ENCODE data around the gene BLVRB.

BLVRB gene

GRCh38 chr19:40444000-40444824, 21.3 kb downstream of the BLVRB start, which contains the start of gene SERTAD3:
SERTAD3 (minus strand) TSS chr19:40444335; CDS start chr19:40442080, 2,255 bp downstream.
- Histone ChIP-seq H3K36me3 (ENCODE audit: insufficient read depth, low read length) (peaks cover 12% of the 10 kb centered on the region; the same call in 1 of the 2 replicates), H3K9me2 (replicated peaks; ENCODE audit: low read depth, low read length) (no peaks in the 10 kb centered on the region), H3K9me3 (ENCODE audit: insufficient read depth, low read depth, low read length) (no peaks in the 10 kb centered on the region), H3K79me2 (ENCODE audit: insufficient read depth, low read length) (peaks cover 19% of the 10 kb centered on the region), H3F3A (ENCODE audit: low read depth) (no peaks in the 10 kb centered on the region), H3K27me3 (ENCODE audit: insufficient read depth, low read length, poor library complexity, severe bottlenecking) (no peaks in the 10 kb centered on the region), H3K4me1 (ENCODE audit: insufficient read depth, low read length, poor library complexity, severe bottlenecking) (peaks cover 18% of the 10 kb centered on the region), H4K20me1 (ENCODE audit: insufficient read depth, low read length, poor library complexity, severe bottlenecking) (peaks cover 19% of the 10 kb centered on the region), H3K4me2 (ENCODE audit: low read depth, low read length, poor library complexity, severe bottlenecking) (peak within 1 kb of the TSS; percentile 96), H2AFZ (ENCODE audit: low read length) (peak within 1 kb of the TSS; percentile 98), H3K4me3 (ENCODE audit: low read length, poor library complexity, severe bottlenecking) (peak within 1 kb of the TSS; percentile 87), H3K9ac (ENCODE audit: low read depth, low read length, poor library complexity, severe bottlenecking) (peak within 1 kb of the TSS; percentile 94)
- TF ChIP-seq CTCF (conservative IDR thresholded peaks at IDR 0.05; ENCODE audit: low read length) (no peak), EZH2phosphoT487 (IDR thresholded peaks at IDR 0.05; ENCODE audit: borderline replicate concordance) (no peak)

- peak overlapping the region; percentile 98 for H3K4me2 ChIP-seq (ENCODE audit: low read depth, low read length, poor library complexity, severe bottlenecking)
- H3K9me3 ChIP-seq (ENCODE audit: insufficient read depth, low read depth, low read length) = no peaks in the 10 kb centered on the region
- H3K36me3 ChIP-seq (ENCODE audit: insufficient read depth, low read length) = peaks cover 12% of the 10 kb centered on the region; the same call in 1 of the 2 replicates
- H2AFZ ChIP-seq (ENCODE audit: low read length) = peak overlapping the region; percentile 98
- TF ChIP-seq CTCF (conservative IDR thresholded peaks at IDR 0.05; ENCODE audit: low read length) (no peak), EZH2phosphoT487 (IDR thresholded peaks at IDR 0.05; ENCODE audit: borderline replicate concordance) (no peak)
- H3K4me3 ChIP-seq (ENCODE audit: low read length, poor library complexity, severe bottlenecking) = peak overlapping the region; percentile 87
- peaks cover 19% of the 10 kb centered on the region for H4K20me1 ChIP-seq (ENCODE audit: insufficient read depth, low read length, poor library complexity, severe bottlenecking)
- H3K79me2 ChIP-seq (ENCODE audit: insufficient read depth, low read length) = peaks cover 19% of the 10 kb centered on the region
- peak overlapping the region; percentile 94 for H3K9ac ChIP-seq (ENCODE audit: low read depth, low read length, poor library complexity, severe bottlenecking)
- H3K4me1 ChIP-seq (ENCODE audit: insufficient read depth, low read length, poor library complexity, severe bottlenecking) = peaks cover 18% of the 10 kb centered on the region
- no peaks in the 10 kb centered on the region for H3K27me3 ChIP-seq (ENCODE audit: insufficient read depth, low read length, poor library complexity, severe bottlenecking)
- no peaks in the 10 kb centered on the region for H3K9me2 ChIP-seq (replicated peaks; ENCODE audit: low read depth, low read length)
- no peaks in the 10 kb centered on the region for H3F3A ChIP-seq (ENCODE audit: low read depth)
These were observed 22.2 kb downstream of the BLVRB start for GRCh38 chr19:40443131-40443999.

- Histone ChIP-seq H3K27me3 (ENCODE audit: insufficient read depth, low read length, poor library complexity, severe bottlenecking) (no peaks in the 10 kb centered on the region), H3K4me2 (ENCODE audit: low read depth, low read length, poor library complexity, severe bottlenecking) (peak overlapping the region; percentile 98), H3K9ac (ENCODE audit: low read depth, low read length, poor library complexity, severe bottlenecking) (peak overlapping the region; percentile 78), H3K4me1 (ENCODE audit: insufficient read depth, low read length, poor library complexity, severe bottlenecking) (peaks cover 18% of the 10 kb centered on the region), H3K9me2 (replicated peaks; ENCODE audit: low read depth, low read length) (no peaks in the 10 kb centered on the region), H4K20me1 (ENCODE audit: insufficient read depth, low read length, poor library complexity, severe bottlenecking) (peaks cover 19% of the 10 kb centered on the region), H3K4me3 (ENCODE audit: low read length, poor library complexity, severe bottlenecking) (peak overlapping the region; percentile 87), H2AFZ (ENCODE audit: low read length) (peak overlapping the region; percentile 75), H3K36me3 (ENCODE audit: insufficient read depth, low read length) (peaks cover 12% of the 10 kb centered on the region; the same call in 1 of the 2 replicates), H3K79me2 (ENCODE audit: insufficient read depth, low read length) (peaks cover 19% of the 10 kb centered on the region), H3K9me3 (ENCODE audit: insufficient read depth, low read depth, low read length) (no peaks in the 10 kb centered on the region), H3F3A (ENCODE audit: low read depth) (no peaks in the 10 kb centered on the region)
- TF ChIP-seq CTCF (conservative IDR thresholded peaks at IDR 0.05; ENCODE audit: low read length) = no peak
- TF ChIP-seq EZH2phosphoT487 (IDR thresholded peaks at IDR 0.05; ENCODE audit: borderline replicate concordance) = no peak
These were observed 23.0 kb downstream of the BLVRB start for GRCh38 chr19:40442328-40443130.

Data from Loucy (cell line).